Nephron (organoid): Measurements from ENCODE around the gene CHST3.

Experiments
- H3K27ac Mint-ChIP-seq, 3 experiments: 2 replicates each; pipeline ENCODE4 v1.8.0; 2020; ENCODE audit warnings: mixed read lengths in 3 of 3, mild to moderate bottlenecking in 2 of 3, moderate library complexity in 1 of 3
- H3K27me3 Mint-ChIP-seq: 2 replicates; pipeline ENCODE4 v1.8.0; 2021; ENCODE audit warnings: low read depth, mild to moderate bottlenecking, moderate library complexity, mixed read lengths
- H3K36me3 Mint-ChIP-seq: 2 replicates; pipeline ENCODE4 v1.8.0; 2020; ENCODE audit warnings: low read depth, mixed read lengths
- H3K4me1 Mint-ChIP-seq: 2 replicates; pipeline ENCODE4 v1.8.0; 2020; ENCODE audit warnings: mixed read lengths
- H3K4me3 Mint-ChIP-seq, 3 experiments: 2 replicates each; pipeline ENCODE4 v1.8.0; 2020; ENCODE audit warnings: mild to moderate bottlenecking in 3 of 3, mixed read lengths in 3 of 3, moderate library complexity in 2 of 3
- H3K9me3 Mint-ChIP-seq: 2 replicates; pipeline ENCODE4 v1.8.0; 2020; ENCODE audit warnings: mixed read lengths
- CTCF ChIP-seq, 3 experiments: fragments of 200-600 bp; sonication (generic); IDR thresholded peaks; one replicate each; pipeline ENCODE4 v1.5.0; 2021; ENCODE audit warnings: antibody characterized with exemption in 3 of 3; ENCODE audit not compliant: unreplicated experiment in 3 of 3

CHST3 gene

GRCh38 chr10:71923138-71923692 is 41.0 kb upstream of the CHST3 start:
- Mint-ChIP-seq H3K4me3 (no peak overlapping the region), H3K27ac (no peak overlapping the region), H3K27me3 (no peaks in the 10 kb centered on the region), H3K9me3 (no peaks in the 10 kb centered on the region), H3K36me3 (no peaks in the 10 kb centered on the region), H3K4me1 (peaks cover 27% of the 10 kb centered on the region)
- TF ChIP-seq CTCF (IDR thresholded peaks at IDR 0.05; ENCODE audit: unreplicated experiment in 3 of 3), result no peak

GRCh38 chr10:71924771-71925170 is 39.4 kb upstream of the CHST3 start:
- Mint-ChIP-seq H3K27me3 (no peaks in the 10 kb centered on the region), H3K9me3 (no peaks in the 10 kb centered on the region), H3K36me3 (no peaks in the 10 kb centered on the region)

GRCh38 chr10:71927159-71927558 is 37.0 kb upstream of the CHST3 start:
- peaks cover 5% of the 10 kb centered on the region for H3K4me1 Mint-ChIP-seq
- H3K36me3 Mint-ChIP-seq, result no peaks in the 10 kb centered on the region
- H3K9me3 Mint-ChIP-seq, result peaks cover 4% of the 10 kb centered on the region
- no peaks in the 10 kb centered on the region for H3K27me3 Mint-ChIP-seq
- H3K4me3 Mint-ChIP-seq, result no peak overlapping the region
- H3K27ac Mint-ChIP-seq, result no peak overlapping the region
- TF ChIP-seq CTCF (IDR thresholded peaks at IDR 0.05; ENCODE audit: unreplicated experiment in 3 of 3), result no peak

More at GRCh38 chr10:71924771-71925170, 39.4 kb upstream of the CHST3 start:
- Mint-ChIP-seq H3K4me3 (no peak overlapping the region), H3K4me1 (peaks cover 27% of the 10 kb centered on the region), H3K27ac (peak overlapping the region in 1 of 3 experiments; percentile 11)
- no peak for TF ChIP-seq CTCF (IDR thresholded peaks at IDR 0.05; ENCODE audit: unreplicated experiment in 3 of 3)

- no peak for TF ChIP-seq CTCF (IDR thresholded peaks at IDR 0.05; ENCODE audit: unreplicated experiment in 3 of 3)
- Mint-ChIP-seq H3K4me1 (peaks cover 2% of the 10 kb centered on the region), H3K9me3 (peaks cover 8% of the 10 kb centered on the region), H3K36me3 (no peaks in the 10 kb centered on the region), H3K4me3 (no peak overlapping the region), H3K27ac (peak overlapping the region; percentile 37 to 69 (median 68)), H3K27me3 (no peaks in the 10 kb centered on the region)
Measured at GRCh38 chr10:71927776-71928592, 36.2 kb upstream of the CHST3 start.

- Mint-ChIP-seq H3K9me3 (peaks cover 24% of the 10 kb centered on the region), H3K27me3 (no peaks in the 10 kb centered on the region), H3K4me1 (no peaks in the 10 kb centered on the region), H3K36me3 (no peaks in the 10 kb centered on the region), H3K27ac (no peak overlapping the region), H3K4me3 (no peak overlapping the region)
- TF ChIP-seq CTCF (IDR thresholded peaks at IDR 0.05; ENCODE audit: unreplicated experiment in 3 of 3), result no peak
Measured at GRCh38 chr10:71931295-71931694, 32.9 kb upstream of the CHST3 start.
